ENCODE results near the gene EFHC1. TPM values are rescaled to one million over a fixed set of nuclear protein-coding genes. Genes with fewer than 3 reads are reported as not detected.

EFHC1 gene
- total and polyA plus RNA-seq, 2 of the 13 experiments (the other 11 are each of a cell fraction or from before 2014, with no cell fraction given) = 23.4 to 29.5 TPM

DNA sequence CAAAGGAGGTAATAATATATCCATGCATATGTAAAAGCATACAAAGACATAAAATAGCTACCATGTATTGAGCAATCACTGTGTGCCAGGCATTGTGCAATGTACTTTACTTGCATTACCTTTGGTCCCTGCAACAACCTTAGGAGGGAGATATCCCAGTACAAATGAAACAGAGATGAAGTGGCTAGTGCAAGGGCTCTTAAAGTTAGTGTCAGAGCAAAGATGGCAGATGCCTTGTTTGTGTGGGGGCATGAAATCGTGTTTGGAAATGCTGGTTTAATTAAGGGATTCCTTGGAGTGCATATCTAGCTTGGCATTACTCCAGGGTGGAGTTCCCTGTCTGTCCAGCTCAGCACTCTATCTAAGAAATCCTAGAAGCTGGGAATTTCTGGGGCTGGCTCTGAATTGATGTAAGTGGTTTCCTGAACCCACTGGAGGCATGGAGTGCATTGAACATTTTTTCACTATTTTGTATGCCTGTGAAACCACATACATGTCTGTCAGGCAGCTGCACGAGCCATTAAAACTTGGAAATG, 48.4 kb upstream of the EFHC1 start (continued):
- TF ChIP-seq, protein P1, sequence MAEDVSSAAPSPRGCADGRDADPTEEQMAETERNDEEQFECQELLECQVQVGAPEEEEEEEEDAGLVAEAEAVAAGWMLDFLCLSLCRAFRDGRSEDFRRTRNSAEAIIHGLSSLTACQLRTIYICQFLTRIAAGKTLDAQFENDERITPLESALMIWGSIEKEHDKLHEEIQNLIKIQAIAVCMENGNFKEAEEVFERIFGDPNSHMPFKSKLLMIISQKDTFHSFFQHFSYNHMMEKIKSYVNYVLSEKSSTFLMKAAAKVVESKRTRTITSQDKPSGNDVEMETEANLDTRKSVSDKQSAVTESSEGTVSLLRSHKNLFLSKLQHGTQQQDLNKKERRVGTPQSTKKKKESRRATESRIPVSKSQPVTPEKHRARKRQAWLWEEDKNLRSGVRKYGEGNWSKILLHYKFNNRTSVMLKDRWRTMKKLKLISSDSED (CRISPR knock-in tag; IDR thresholded peaks at IDR 0.05) = no peak
- no peak for TF ChIP-seq ZNF256 (CRISPR knock-in tag; conservative IDR thresholded peaks at IDR 0.05)
- TF ChIP-seq TMF1 (CRISPR knock-in tag; IDR thresholded peaks at IDR 0.05; ENCODE audit: low read depth) = no peak
- no peak for TF ChIP-seq ZNF816 (CRISPR knock-in tag; IDR thresholded peaks at IDR 0.05; ENCODE audit: borderline replicate concordance)
- TF ChIP-seq MEF2D (CRISPR knock-in tag; IDR thresholded peaks at IDR 0.05) = 0 out of 2 replicates have a peak, but pooled peaks have one; percentile 25
- TF ChIP-seq ZFX (CRISPR knock-in tag; IDR thresholded peaks at IDR 0.05; ENCODE audit: low read depth) = no peak
- TF ChIP-seq, protein P2, sequence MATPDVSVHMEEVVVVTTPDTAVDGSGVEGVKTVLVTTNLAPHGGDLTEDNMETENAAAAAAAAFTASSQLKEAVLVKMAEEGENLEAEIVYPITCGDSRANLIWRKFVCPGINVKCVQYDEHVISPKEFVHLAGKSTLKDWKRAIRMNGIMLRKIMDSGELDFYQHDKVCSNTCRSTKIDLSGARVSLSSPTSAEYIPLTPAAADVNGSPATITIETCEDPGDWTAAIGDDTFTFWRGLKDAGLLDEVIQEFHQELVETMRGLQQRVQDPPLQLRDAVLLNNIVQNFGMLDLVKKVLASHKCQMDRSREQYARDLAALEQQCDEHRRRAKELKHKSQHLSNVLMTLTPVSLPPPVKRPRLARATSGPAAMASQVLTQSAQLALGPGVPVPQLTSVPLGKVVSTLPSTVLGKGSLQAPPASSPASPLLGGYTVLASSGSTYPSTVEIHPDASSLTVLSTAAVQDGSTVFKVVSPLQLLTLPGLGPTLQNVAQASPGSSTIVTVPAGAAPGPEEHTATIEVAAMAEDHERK (CRISPR knock-in tag; IDR thresholded peaks at IDR 0.05; ENCODE audit: low read depth) = no peak
- TF ChIP-seq, protein P3, sequence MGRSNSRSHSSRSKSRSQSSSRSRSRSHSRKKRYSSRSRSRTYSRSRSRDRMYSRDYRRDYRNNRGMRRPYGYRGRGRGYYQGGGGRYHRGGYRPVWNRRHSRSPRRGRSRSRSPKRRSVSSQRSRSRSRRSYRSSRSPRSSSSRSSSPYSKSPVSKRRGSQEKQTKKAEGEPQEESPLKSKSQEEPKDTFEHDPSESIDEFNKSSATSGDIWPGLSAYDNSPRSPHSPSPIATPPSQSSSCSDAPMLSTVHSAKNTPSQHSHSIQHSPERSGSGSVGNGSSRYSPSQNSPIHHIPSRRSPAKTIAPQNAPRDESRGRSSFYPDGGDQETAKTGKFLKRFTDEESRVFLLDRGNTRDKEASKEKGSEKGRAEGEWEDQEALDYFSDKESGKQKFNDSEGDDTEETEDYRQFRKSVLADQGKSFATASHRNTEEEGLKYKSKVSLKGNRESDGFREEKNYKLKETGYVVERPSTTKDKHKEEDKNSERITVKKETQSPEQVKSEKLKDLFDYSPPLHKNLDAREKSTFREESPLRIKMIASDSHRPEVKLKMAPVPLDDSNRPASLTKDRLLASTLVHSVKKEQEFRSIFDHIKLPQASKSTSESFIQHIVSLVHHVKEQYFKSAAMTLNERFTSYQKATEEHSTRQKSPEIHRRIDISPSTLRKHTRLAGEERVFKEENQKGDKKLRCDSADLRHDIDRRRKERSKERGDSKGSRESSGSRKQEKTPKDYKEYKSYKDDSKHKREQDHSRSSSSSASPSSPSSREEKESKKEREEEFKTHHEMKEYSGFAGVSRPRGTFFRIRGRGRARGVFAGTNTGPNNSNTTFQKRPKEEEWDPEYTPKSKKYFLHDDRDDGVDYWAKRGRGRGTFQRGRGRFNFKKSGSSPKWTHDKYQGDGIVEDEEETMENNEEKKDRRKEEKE (IDR thresholded peaks at IDR 0.05) = no peak
- peak; percentile 87 for TF ChIP-seq FOXA3 (CRISPR knock-in tag; IDR thresholded peaks at IDR 0.05)
- TF ChIP-seq SP2 (CRISPR knock-in tag; IDR thresholded peaks at IDR 0.05) = no peak
- no peak for TF ChIP-seq ZFP36L1 (CRISPR knock-in tag; IDR thresholded peaks at IDR 0.05)
- TF ChIP-seq, protein P4, sequence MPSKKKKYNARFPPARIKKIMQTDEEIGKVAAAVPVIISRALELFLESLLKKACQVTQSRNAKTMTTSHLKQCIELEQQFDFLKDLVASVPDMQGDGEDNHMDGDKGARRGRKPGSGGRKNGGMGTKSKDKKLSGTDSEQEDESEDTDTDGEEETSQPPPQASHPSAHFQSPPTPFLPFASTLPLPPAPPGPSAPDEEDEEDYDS (CRISPR knock-in tag; IDR thresholded peaks at IDR 0.05) = no peak
- TF ChIP-seq, protein P5, sequence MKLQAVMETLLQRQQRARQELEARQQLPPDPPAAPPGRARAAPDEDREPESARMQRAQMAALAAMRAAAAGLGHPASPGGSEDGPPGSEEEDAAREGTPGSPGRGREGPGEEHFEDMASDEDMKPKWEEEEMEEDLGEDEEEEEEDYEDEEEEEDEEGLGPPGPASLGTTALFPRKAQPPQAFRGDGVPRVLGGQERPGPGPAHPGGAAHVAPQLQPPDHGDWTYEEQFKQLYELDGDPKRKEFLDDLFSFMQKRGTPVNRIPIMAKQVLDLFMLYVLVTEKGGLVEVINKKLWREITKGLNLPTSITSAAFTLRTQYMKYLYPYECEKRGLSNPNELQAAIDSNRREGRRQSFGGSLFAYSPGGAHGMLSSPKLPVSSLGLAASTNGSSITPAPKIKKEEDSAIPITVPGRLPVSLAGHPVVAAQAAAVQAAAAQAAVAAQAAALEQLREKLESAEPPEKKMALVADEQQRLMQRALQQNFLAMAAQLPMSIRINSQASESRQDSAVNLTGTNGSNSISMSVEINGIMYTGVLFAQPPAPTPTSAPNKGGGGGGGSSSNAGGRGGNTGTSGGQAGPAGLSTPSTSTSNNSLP (IDR thresholded peaks at IDR 0.05; ENCODE audit: low read depth, low read length) = peak; percentile 91
- TF ChIP-seq HNRNPK (IDR thresholded peaks at IDR 0.05; ENCODE audit: low read depth, low read length, poor library complexity, severe bottlenecking) = no peak
- no peak for TF ChIP-seq NFIB (CRISPR knock-in tag; IDR thresholded peaks at IDR 0.05; ENCODE audit: borderline replicate concordance)
- no peak for TF ChIP-seq SYNCRIP (IDR thresholded peaks at IDR 0.05; ENCODE audit: insufficient read depth, low read depth, low read length)
- TF ChIP-seq HOXA7 (CRISPR knock-in tag; IDR thresholded peaks at IDR 0.05) = no peak
- TF ChIP-seq, protein P6, sequence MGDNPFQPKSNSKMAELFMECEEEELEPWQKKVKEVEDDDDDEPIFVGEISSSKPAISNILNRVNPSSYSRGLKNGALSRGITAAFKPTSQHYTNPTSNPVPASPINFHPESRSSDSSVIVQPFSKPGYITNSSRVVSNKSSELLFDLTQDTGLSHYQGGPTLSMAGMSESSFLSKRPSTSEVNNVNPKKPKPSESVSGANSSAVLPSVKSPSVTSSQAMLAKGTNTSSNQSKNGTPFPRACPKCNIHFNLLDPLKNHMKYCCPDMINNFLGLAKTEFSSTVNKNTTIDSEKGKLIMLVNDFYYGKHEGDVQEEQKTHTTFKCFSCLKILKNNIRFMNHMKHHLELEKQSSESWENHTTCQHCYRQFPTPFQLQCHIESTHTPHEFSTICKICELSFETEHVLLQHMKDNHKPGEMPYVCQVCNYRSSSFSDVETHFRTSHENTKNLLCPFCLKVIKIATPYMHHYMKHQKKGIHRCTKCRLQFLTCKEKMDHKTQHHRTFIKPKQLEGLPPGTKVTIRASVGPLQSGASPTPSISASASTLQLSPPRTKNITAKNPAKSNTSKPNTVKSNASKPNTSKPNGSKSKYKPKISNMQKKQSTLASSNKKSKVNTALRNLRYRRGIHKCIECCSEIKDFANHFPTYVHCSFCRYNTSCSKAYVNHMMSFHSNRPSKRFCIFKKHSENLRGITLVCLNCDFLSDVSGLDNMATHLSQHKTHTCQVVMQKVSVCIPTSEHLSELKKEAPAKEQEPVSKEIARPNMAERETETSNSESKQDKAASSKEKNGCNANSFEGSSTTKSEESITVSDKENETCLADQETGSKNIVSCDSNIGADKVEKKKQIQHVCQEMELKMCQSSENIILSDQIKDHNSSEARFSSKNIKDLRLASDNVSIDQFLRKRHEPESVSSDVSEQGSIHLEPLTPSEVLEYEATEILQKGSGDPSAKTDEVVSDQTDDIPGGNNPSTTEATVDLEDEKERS (CRISPR knock-in tag; IDR thresholded peaks at IDR 0.05) = peak; percentile 60; the same call in 1 of the 2 replicates
- no peak for TF ChIP-seq RNF2 (conservative IDR thresholded peaks at IDR 0.05; ENCODE audit: low read depth)
